GM21367 (cell line): ENCODE data around the gene PSD2.
"Not testable (repeated sequence)": the region's sequence is repeated elsewhere in the genome, so short reads cannot be mapped to it uniquely, and the experiment has no call there.

ENCODE experiments used
- ATAC-seq: cut with Tn5 transposase; IDR thresholded peaks from one replicate; pipeline ENCODE4 v1.9.1; 2021; ENCODE audit not compliant: unreplicated experiment

Gene PSD2

GRCh38 chr5:139789116-139789844 is 6.3 kb upstream of the PSD2 start:
- no peak for ATAC-seq

GRCh38 chr5:139789845-139790189 is 5.8 kb upstream of the PSD2 start:
- no peak for ATAC-seq

- ATAC-seq = no peak
Measured at GRCh38 chr5:139792218-139792617, 3.4 kb upstream of the PSD2 start.

- not testable (repeated sequence) for ATAC-seq
Measured at GRCh38 chr5:139792655-139793054, 3.0 kb upstream of the PSD2 start.

- no peak for ATAC-seq
Measured at GRCh38 chr5:139794067-139794846, 1.4 kb upstream of the PSD2 start.

- ATAC-seq = no peak
Measured at GRCh38 chr5:139796061-139796806, 626 bp downstream of the PSD2 start.

- no peak for ATAC-seq
Measured at GRCh38 chr5:139797335-139797734, 1.7 kb downstream of the PSD2 start.

GRCh38 chr5:139797856-139798510 is 2.4 kb downstream of the PSD2 start:
- ATAC-seq = no peak

DNA sequence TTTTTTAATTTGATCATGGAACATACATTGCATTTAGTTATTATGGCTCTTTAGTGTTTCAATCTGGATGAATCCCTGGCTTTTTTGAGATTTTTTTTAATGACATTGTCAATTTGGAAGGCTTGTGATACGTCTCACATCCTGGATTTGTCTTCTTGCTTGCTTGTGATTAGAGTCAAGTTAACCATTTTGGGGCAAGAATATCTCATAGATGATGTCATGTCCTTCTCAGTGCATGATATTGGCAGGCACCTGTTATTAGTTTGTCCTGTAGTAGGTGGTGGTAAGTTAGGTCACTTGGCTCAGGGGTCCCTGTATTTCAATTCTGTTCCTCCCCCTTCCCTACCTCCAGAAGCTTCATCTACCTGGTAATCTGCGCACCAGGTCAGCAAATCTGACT is 3.3 kb downstream of the PSD2 start:
- no peak for ATAC-seq

- no peak for ATAC-seq
Measured at GRCh38 chr5:139799359-139799758, 3.8 kb downstream of the PSD2 start.

GRCh38 chr5:139803978-139804377 is 8.4 kb downstream of the PSD2 start:
- no peak for ATAC-seq

- ATAC-seq = no peak
Measured at GRCh38 chr5:139804800-139805397, 9.3 kb downstream of the PSD2 start.

DNA sequence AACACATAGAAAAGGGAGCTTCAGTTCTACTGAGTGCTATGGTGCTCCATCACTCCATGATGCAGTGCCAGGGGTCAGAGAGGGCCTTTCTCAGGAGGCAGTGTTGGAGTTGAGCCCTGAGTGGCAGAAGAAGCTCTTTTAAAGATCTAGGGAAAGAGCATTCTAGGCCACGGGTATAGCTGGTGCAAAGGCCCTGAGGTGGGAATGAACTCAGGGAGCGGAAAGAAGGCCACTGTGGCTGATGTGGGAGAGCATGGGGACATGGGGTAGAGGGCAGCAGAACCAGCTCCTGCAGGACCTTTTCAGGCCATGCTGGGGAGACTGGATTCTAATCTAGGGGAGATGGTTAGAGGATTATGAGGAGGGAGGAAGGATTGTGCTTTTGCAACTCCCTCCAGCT is 9.9 kb downstream of the PSD2 start:
- no peak for ATAC-seq

- ATAC-seq = no peak
Measured at GRCh38 chr5:139806111-139806510, 10.5 kb downstream of the PSD2 start.

DNA sequence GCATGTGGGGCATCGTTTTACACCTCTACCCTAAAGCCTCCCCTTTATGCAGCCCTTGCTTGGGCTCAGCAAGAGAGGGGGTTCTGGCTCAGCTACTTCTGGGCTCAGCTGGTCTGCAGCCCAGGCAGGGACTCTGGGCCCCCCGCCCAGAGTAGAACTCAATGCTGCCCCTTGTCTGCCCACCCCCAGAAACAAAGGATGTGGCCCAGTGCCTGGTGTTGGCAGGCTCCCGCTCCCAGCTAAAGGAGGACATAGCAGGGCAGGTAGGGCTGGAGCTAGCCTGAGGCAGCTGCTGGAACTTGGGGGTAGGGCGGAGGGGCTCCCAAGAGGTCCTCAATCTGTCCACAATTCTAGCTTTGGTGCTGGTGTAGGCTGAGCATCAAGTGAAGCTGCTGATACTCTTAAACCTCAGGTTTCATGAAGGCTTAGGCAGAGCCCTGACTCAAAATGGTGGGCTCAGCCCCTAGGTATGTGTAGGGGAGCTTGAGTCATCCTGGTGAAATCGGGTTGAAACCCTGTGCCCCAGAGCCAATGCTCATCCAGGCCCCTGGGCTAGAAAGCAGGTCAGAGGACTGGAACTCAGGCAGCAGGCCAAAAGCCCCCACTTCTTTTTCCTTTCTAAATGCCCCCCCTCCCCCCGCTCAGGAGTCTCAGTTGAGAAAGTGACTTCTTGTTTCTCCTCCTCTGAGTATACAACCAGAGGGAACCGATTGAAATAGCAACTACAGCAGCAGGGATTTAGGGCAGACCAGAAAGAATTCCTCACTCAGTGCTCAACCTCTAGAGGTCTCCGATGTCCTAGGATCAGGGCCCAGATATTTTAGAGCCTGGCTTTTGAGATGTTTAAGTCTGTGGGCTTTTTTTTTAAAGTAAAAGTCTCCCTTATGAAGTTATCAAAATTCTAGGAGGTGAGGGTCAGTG is 11.4 kb downstream of the PSD2 start:
- no peak for ATAC-seq

DNA sequence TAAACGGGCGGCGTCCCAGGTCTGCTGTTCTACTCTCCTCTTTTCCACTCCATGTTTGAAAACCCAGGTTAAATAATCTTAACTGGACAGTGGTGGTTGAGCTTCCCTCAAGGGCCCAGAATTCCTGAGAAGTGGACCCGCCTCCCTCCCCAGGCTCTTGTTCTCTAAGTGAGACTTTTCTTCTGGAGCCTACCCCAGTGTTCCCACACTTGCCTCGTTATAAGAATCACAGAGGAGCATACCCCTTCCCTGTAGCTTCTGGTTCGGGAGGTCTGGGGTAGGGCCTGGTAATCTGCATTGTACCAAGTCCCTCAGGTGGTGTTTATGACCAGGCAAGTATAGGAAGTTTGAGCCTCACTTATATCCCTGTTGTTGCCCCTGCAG is 12.0 kb downstream of the PSD2 start:
- ATAC-seq = no peak

GRCh38 chr5:139808481-139809330 is 13.1 kb downstream of the PSD2 start:
- ATAC-seq = no peak

- ATAC-seq = no peak
Measured at GRCh38 chr5:139809331-139809810, 13.8 kb downstream of the PSD2 start.
